DND-41 (cell line): ENCODE measurements around the gene ZIC1.

ENCODE experiments used
- ATAC-seq: fragments of 200-7000 bp; cut with Tn5 transposase; 3 replicates; pipeline ENCODE4 v1.9.1; 2021; ENCODE audit warnings: low read depth; ENCODE audit not compliant: insufficient read depth
- DNase-seq: peaks from one replicate; pipeline ENCODE4 v3.0.0-alpha.2; 2020
- H2AFZ ChIP-seq: 2 replicates; pipeline ENCODE4 v1.6.0; 2012; ENCODE audit warnings: low read depth, low read length
- H3K27ac ChIP-seq: 2 replicates; pipeline ENCODE4 v1.5.1; 2012; ENCODE audit warnings: low read length, inconsistent platforms
- H3K27me3 ChIP-seq: fragments of 200-600 bp; sonication (generic); 2 replicates; pipeline ENCODE4 v1.6.0; 2012; ENCODE audit warnings: low read length, mild to moderate bottlenecking, inconsistent platforms; ENCODE audit not compliant: insufficient read depth, poor library complexity
- H3K36me3 ChIP-seq: 2 replicates; pipeline ENCODE4 v1.5.1; 2012; ENCODE audit warnings: low read length, inconsistent platforms; ENCODE audit not compliant: insufficient read depth
- H3K4me1 ChIP-seq: 2 replicates; pipeline ENCODE4 v1.5.1; 2012; ENCODE audit warnings: mild to moderate bottlenecking, low read length; ENCODE audit not compliant: insufficient read depth
- H3K4me2 ChIP-seq: 2 replicates; pipeline ENCODE4 v1.6.0; 2012; ENCODE audit warnings: mild to moderate bottlenecking, moderate library complexity, low read length, inconsistent platforms; ENCODE audit not compliant: insufficient read depth
- H3K4me3 ChIP-seq, 2 experiments: fragments of 200-600 bp in 1 of 2; shearing (Covaris generic) in 1 of 2; 2 replicates each; pipeline ENCODE4 v1.5.1; 2012 to 2016; ENCODE audit warnings: inconsistent platforms in 2 of 2, low read length in 2 of 2, mild to moderate bottlenecking in 2 of 2, low read depth in 1 of 2, moderate library complexity in 1 of 2
- H3K79me2 ChIP-seq: 2 replicates; pipeline ENCODE4 v1.6.0; 2012; ENCODE audit warnings: low read length, inconsistent platforms; ENCODE audit not compliant: insufficient read depth
- H3K9ac ChIP-seq: 2 replicates; pipeline ENCODE4 v1.6.0; 2012; ENCODE audit warnings: low read depth, mild to moderate bottlenecking, inconsistent platforms, low read length, moderate library complexity
- H3K9me3 ChIP-seq: 2 replicates; pipeline ENCODE4 v1.5.1; 2012; ENCODE audit warnings: low read length, moderate library complexity, mild to moderate bottlenecking, inconsistent platforms; ENCODE audit not compliant: insufficient read depth, severe bottlenecking
- H4K20me1 ChIP-seq: 2 replicates; pipeline ENCODE4 v1.6.0; 2012; ENCODE audit warnings: low read length; ENCODE audit not compliant: insufficient read depth
- EZH2 ChIP-seq: IDR thresholded peaks from 3 replicates; pipeline ENCODE4 v1.6.1; 2012; ENCODE audit warnings: borderline replicate concordance, low read depth, mild to moderate bottlenecking, moderate library complexity, low read length, inconsistent platforms; ENCODE audit not compliant: severe bottlenecking
- TF ChIP-seq, protein P1 (sequence below): IDR thresholded peaks from 2 replicates; pipeline ENCODE4 v1.5.1; 2012; ENCODE audit warnings: borderline replicate concordance, low read length, moderate library complexity, mild to moderate bottlenecking; ENCODE audit not compliant: poor library complexity, severe bottlenecking; ENCODE audit errors: extremely low read depth

The ZIC1 gene

DNA sequence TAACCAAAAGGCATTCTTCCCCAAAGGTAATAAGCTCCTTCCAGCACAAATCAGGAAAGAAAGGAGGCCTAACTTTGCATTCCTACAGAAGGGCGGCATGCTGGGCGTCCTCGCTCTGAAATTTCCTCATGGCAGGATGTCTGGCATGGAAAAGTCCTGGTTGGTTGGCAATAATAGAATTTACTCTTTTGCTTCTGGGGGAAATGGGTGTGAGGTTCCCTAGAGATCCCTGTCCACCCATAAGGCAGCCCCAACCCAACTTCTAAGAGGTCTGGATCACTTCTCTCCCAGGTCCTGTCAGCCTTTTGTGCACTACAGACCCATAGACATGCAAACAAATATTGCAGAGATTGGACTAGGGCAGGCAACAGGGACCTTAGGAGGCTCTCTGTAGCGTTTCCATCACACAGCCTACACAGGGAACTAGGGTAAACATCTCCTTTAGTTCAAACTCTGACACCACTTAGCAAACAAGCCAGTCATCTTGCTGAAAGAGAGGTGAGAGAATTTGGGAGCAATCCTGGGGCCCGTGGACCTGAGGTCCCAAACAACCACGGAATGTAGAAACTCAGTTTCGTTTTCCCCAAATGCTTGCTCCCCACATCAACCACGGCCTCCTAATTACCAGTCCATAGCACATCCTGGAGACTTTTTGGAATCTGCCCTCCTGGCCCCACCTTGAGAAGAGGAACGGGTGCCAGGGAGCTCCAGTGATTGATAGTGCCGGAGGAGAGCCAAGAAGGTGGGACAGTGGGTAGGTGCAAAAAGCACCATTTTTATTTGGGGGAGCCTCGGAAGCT is 5.0 kb upstream of the ZIC1 start:
- DNase-seq (no peak), ATAC-seq (no peak)
- no peak overlapping the region for H2AFZ ChIP-seq
- no peaks in the 10 kb centered on the region for H3K27me3 ChIP-seq
- H3K4me1 ChIP-seq = no peaks in the 10 kb centered on the region
- TF ChIP-seq, protein P1, sequence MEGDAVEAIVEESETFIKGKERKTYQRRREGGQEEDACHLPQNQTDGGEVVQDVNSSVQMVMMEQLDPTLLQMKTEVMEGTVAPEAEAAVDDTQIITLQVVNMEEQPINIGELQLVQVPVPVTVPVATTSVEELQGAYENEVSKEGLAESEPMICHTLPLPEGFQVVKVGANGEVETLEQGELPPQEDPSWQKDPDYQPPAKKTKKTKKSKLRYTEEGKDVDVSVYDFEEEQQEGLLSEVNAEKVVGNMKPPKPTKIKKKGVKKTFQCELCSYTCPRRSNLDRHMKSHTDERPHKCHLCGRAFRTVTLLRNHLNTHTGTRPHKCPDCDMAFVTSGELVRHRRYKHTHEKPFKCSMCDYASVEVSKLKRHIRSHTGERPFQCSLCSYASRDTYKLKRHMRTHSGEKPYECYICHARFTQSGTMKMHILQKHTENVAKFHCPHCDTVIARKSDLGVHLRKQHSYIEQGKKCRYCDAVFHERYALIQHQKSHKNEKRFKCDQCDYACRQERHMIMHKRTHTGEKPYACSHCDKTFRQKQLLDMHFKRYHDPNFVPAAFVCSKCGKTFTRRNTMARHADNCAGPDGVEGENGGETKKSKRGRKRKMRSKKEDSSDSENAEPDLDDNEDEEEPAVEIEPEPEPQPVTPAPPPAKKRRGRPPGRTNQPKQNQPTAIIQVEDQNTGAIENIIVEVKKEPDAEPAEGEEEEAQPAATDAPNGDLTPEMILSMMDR = no peak
- TF ChIP-seq EZH2 = no peak
- H3K4me2 ChIP-seq = no peak overlapping the region
- no peaks in the 10 kb centered on the region for H3K79me2 ChIP-seq
- no peak overlapping the region for H3K4me3 ChIP-seq
- no peaks in the 10 kb centered on the region for H3K36me3 ChIP-seq
- H3K27ac ChIP-seq = no peak overlapping the region
- H3K9me3 ChIP-seq = peaks cover 3% of the 10 kb centered on the region
- H4K20me1 ChIP-seq = no peaks in the 10 kb centered on the region
- no peak overlapping the region for H3K9ac ChIP-seq

DNA sequence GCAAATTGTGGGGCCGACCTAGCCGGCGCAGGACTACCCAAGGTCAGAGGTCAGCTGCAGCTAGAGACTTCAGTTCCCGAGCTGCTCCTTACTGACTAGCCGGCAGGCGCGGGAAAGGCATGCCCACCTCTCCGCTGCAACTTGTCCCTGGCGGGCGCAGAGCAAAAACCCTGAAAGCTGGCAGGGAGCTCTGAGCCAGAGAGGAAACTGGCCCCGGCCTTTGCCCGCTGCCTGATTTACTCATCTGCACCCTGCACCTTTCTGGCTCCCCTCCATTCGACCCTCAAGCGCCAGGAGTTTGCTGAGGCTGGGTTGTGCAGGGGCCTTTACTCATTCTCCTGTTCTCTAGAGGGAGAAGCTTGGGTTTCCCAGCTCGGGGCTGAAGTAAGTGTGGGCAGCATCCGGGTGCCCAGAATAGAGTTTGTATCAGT is 4.3 kb upstream of the ZIC1 start:
- H4K20me1 ChIP-seq = no peaks in the 10 kb centered on the region
- H3K4me2 ChIP-seq = no peak overlapping the region
- TF ChIP-seq, protein P1 = no peak
- no peak for TF ChIP-seq EZH2
- no peak overlapping the region for H3K4me3 ChIP-seq
- DNase-seq (no peak), ATAC-seq (no peak)
- no peak overlapping the region for H3K27ac ChIP-seq
- peaks cover 3% of the 10 kb centered on the region for H3K9me3 ChIP-seq
- H3K79me2 ChIP-seq = no peaks in the 10 kb centered on the region
- H3K27me3 ChIP-seq = no peaks in the 10 kb centered on the region
- no peak overlapping the region for H2AFZ ChIP-seq
- H3K36me3 ChIP-seq = no peaks in the 10 kb centered on the region
- H3K4me1 ChIP-seq = no peaks in the 10 kb centered on the region
- H3K9ac ChIP-seq = no peak overlapping the region

DNA sequence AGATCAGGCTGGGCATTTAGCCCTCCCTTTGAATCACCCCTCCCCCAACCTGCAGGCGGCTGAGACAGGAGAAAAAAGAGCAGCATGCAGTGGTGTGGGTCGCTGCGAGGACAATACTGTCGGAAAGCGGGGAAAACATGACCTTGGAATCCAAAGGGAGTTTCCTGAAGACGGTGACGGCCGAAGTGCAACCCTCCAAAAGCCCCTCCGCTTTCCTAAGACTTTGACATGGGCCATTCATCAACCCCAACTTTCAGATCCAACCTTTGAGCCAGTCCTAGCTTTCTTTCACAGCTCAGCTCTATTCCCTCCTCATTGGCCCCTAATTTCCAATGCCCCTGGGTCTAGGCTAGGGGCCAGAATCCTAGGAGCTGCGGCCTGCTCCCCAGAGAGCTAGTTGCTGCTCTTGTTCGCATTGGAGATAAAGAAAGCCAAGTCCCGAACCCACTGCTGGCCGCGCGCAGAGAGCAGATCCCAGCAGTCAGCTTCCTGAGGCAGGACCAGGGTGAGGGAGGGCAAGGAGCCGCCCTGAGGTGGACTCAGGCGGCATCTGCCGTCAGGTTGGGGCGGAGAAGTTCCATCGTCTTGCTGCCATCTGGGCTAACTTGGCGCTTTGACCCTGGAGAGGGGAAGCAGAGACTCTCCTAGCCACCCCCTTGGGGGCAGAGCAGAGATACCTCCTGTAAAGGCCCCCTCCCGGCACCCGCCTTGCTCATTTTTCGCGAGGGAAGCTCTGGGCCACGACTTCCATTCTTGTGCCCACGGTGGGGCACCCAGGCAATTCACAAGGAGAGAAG is 3.7 kb upstream of the ZIC1 start:
- no peaks in the 10 kb centered on the region for H3K27me3 ChIP-seq
- DNase-seq = no peak
- no peak overlapping the region for H3K4me2 ChIP-seq
- no peak for TF ChIP-seq EZH2
- TF ChIP-seq, protein P1 = no peak
- no peak for ATAC-seq
- H3K36me3 ChIP-seq = no peaks in the 10 kb centered on the region
- H3K4me3 ChIP-seq = no peak overlapping the region
- no peaks in the 10 kb centered on the region for H3K79me2 ChIP-seq
- no peak overlapping the region for H2AFZ ChIP-seq
- no peaks in the 10 kb centered on the region for H3K4me1 ChIP-seq
- H3K27ac ChIP-seq = no peak overlapping the region
- H3K9me3 ChIP-seq = peaks cover 6% of the 10 kb centered on the region
- no peak overlapping the region for H3K9ac ChIP-seq
- H4K20me1 ChIP-seq = no peaks in the 10 kb centered on the region
